ENCODE measurements around the gene DPP7. TPM values are rescaled to one million over a fixed set of nuclear protein-coding genes. Genes with fewer than 3 reads are reported as not detected.

Gene DPP7
- total RNA-seq, 2 experiments from 2014 or later, result 222 to 227 TPM

DNA sequence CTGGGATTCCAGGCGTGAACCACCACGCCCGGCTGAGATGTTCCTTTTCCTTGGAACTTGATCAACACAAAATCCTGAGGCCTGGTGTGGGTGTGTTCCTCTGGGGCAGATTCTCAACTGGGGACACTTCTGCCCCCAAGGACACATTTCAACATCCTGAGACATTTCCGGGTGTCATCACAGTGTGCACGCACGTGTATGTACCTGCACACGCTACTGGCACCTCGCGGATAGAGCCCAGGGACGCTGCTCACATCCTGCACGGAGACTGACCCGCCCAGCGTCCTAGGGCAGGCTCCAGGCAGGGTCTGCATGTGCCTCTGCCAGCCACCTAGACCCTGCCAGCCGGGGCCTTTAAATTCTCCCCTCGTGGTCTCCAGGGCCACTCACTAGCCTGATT is 52.1 kb downstream of the DPP7 start:
- ChIA-PET POLR2A (no interaction called here), CTCF (interaction anchor here (1.6 to 11.3 kb wide), 3 partner anchors 13 to 275 kb away, joined by 3 to 164 read pairs (median 109); partner anchors contain the start of genes ABCA2, FUT7 and NPDC1)
- no peak for ATAC-seq
- Mint-ChIP-seq H3K27me3 (no peaks in the 10 kb centered on the region), H3K4me3 (no peak overlapping the region), H3K36me3 (ENCODE audit: low read depth) (peaks cover 3% of the 10 kb centered on the region), H3K27ac (no peak overlapping the region), H3K9me3 (no peaks in the 10 kb centered on the region), H3K4me1 (ENCODE audit: low read depth) (no peaks in the 10 kb centered on the region)
- DNase-seq, result no peak
- intact Hi-C loops (cut with micrococcal nuclease), result no loop called here
- TF ChIP-seq, protein P1, sequence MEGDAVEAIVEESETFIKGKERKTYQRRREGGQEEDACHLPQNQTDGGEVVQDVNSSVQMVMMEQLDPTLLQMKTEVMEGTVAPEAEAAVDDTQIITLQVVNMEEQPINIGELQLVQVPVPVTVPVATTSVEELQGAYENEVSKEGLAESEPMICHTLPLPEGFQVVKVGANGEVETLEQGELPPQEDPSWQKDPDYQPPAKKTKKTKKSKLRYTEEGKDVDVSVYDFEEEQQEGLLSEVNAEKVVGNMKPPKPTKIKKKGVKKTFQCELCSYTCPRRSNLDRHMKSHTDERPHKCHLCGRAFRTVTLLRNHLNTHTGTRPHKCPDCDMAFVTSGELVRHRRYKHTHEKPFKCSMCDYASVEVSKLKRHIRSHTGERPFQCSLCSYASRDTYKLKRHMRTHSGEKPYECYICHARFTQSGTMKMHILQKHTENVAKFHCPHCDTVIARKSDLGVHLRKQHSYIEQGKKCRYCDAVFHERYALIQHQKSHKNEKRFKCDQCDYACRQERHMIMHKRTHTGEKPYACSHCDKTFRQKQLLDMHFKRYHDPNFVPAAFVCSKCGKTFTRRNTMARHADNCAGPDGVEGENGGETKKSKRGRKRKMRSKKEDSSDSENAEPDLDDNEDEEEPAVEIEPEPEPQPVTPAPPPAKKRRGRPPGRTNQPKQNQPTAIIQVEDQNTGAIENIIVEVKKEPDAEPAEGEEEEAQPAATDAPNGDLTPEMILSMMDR (IDR thresholded peaks at IDR 0.05), result no peak

Other genes starting within 250 kb of the DPP7 start
- 100 to 1,000 TPM; 254 to 270 TPM for gene EDF1, start 248.4 kb downstream of the DPP7 start, total RNA-seq
- 10 to 100 TPM; 34.8 to 40.5 TPM for gene TRAF2, start 228.2 kb downstream of the DPP7 start, total RNA-seq
- 10 to 100 TPM; 53.4 to 54.0 TPM for gene FBXW5, start 170.0 kb downstream of the DPP7 start, total RNA-seq
- gene C8G, start 169.5 kb downstream of the DPP7 start, total RNA-seq, result under 1 TPM in 1 of 2 experiments, not detected in 1; 0.83 TPM
- gene LCN12, start 162.5 kb downstream of the DPP7 start, total RNA-seq, result 1 to 10 TPM; 1.3 to 2.1 TPM
- gene PTGDS, start 137.2 kb downstream of the DPP7 start, total RNA-seq, result not detected
- gene LCNL1, start 131.7 kb downstream of the DPP7 start, total RNA-seq, result not detected
- 10 to 100 TPM; 60.5 to 61.8 TPM for gene PAXX, start 122.3 kb downstream of the DPP7 start, total RNA-seq
- not detected for gene CLIC3, start 118.2 kb downstream of the DPP7 start, total RNA-seq
- gene ABCA2, start 86.5 kb downstream of the DPP7 start, total RNA-seq, result 10 to 100 TPM; 11.8 to 16.2 TPM
- gene FUT7, start 82.6 kb downstream of the DPP7 start, total RNA-seq, result under 1 TPM in 1 of 2 experiments, not detected in 1; 0.09 TPM
- gene NPDC1, start 68.6 kb downstream of the DPP7 start, total RNA-seq, result 10 to 100 TPM; 18.2 to 21.2 TPM
- gene ENTPD2, start 60.7 kb downstream of the DPP7 start, total RNA-seq, result not detected
- gene SAPCD2, start 44.2 kb downstream of the DPP7 start, total RNA-seq, result 10 to 100 TPM; 13.5 to 13.7 TPM
- gene UAP1L1, start 37.2 kb downstream of the DPP7 start, total RNA-seq, result 10 to 100 TPM; 49.8 to 50.1 TPM
- 10 to 100 TPM; 31.1 to 33.2 TPM for gene MAN1B1, start 27.7 kb downstream of the DPP7 start, total RNA-seq
- not detected for gene GRIN1, start 24.4 kb upstream of the DPP7 start, total RNA-seq
- not detected for gene LRRC26, start 55.3 kb upstream of the DPP7 start, total RNA-seq
- not detected for gene TMEM210, start 57.3 kb upstream of the DPP7 start, total RNA-seq
- gene ANAPC2, start 73.8 kb upstream of the DPP7 start, total RNA-seq, result 10 to 100 TPM; 38.6 to 39.6 TPM
- 10 to 100 TPM; 53.3 to 58.4 TPM for gene SSNA1, start 73.9 kb upstream of the DPP7 start, total RNA-seq
- 1 to 10 TPM; 5.7 to 6.6 TPM for gene TPRN, start 86.0 kb upstream of the DPP7 start, total RNA-seq
- 10 to 100 TPM; 29.4 to 29.9 TPM for gene TMEM203, start 90.9 kb upstream of the DPP7 start, total RNA-seq
- 10 to 100 TPM; 29.5 to 30.7 TPM for gene NDOR1, start 91.0 kb upstream of the DPP7 start, total RNA-seq
- 10 to 100 TPM in 1 of 2 experiments, 1 to 10 TPM in 1; 8.0 to 10.4 TPM for gene RNF208, start 107.5 kb upstream of the DPP7 start, total RNA-seq
- under 1 TPM in 1 of 2 experiments, not detected in 1; 0.34 TPM for gene CYSRT1, start 110.4 kb upstream of the DPP7 start, total RNA-seq
- gene RNF224, start 112.8 kb upstream of the DPP7 start, total RNA-seq, result not detected
- gene SLC34A3, start 116.2 kb upstream of the DPP7 start, total RNA-seq, result not detected
- gene TUBB4B, start 126.6 kb upstream of the DPP7 start, total RNA-seq, result 100 to 1,000 TPM; 228 to 230 TPM
- gene STPG3, start 136.6 kb upstream of the DPP7 start, total RNA-seq, result not detected
- gene NELFB, start 140.6 kb upstream of the DPP7 start, total RNA-seq, result 10 to 100 TPM; 50.9 to 54.3 TPM
- gene TOR4A, start 163.0 kb upstream of the DPP7 start, total RNA-seq, result 1 to 10 TPM; 2.9 to 3.0 TPM
- gene NRARP, start 187.5 kb upstream of the DPP7 start, total RNA-seq, result 1 to 10 TPM; 3.3 to 4.4 TPM

Data from activated CD8-positive, alpha-beta T cell treated with anti-CD3 and anti-CD28 coated beads for 36 hours (primary cell).